PC-9 (cell line): ENCODE measurements around the gene SLMAP.

ENCODE experiments used
- CTCF ChIP-seq: fragments of 200-600 bp; sonication (generic); conservative IDR thresholded peaks from 2 replicates; pipeline ENCODE4 v1.6.1; 2017; ENCODE audit warnings: mixed run types, antibody characterized with exemption, mild to moderate bottlenecking, moderate library complexity
- EZH2 ChIP-seq: fragments of 200-600 bp; sonication (generic); IDR thresholded peaks from 2 replicates; pipeline ENCODE4 v1.8.0; 2017; ENCODE audit warnings: antibody characterized with exemption, low read depth

GRCh38 chr3:57827757-57828156 is 71.6 kb downstream of the SLMAP start:
- TF ChIP-seq CTCF (no peak), EZH2 (no peak)
